GM18517 (cell line): ENCODE data around the gene GMEB1.
"Not testable (repeated sequence)": the region's sequence is repeated elsewhere in the genome, so short reads cannot be mapped to it uniquely, and the experiment has no call there.

Source experiments
- ATAC-seq: cut with Tn5 transposase; IDR thresholded peaks from one replicate; pipeline ENCODE4 v1.9.1; 2021; ENCODE audit warnings: mild to moderate bottlenecking, moderate library complexity; ENCODE audit not compliant: unreplicated experiment

Gene GMEB1

DNA sequence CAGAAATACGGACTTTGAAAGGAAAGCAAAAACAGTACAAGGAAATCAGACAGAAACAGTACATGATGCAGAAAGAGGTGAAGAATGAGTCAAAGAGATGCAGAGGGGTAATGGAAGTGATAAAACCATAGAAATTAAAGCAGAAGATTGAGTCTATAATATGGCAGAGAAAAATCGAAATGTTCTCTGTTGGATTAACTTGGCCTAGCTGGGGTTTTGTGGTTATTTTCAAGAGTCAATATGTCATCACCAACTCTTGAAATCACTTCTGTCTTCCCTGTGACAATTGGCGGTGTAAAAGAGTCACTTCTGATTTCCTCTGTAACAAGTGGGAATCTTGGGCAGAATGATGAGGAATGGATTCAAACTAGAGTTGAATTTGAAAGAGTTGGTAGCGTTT, 75.6 kb downstream of the GMEB1 start:
- ATAC-seq, result no peak

GRCh38 chr1:28745653-28746173, 77.1 kb downstream of the GMEB1 start:
- no peak for ATAC-seq

GRCh38 chr1:28750330-28750729, 81.7 kb downstream of the GMEB1 start:
- ATAC-seq, result no peak

DNA sequence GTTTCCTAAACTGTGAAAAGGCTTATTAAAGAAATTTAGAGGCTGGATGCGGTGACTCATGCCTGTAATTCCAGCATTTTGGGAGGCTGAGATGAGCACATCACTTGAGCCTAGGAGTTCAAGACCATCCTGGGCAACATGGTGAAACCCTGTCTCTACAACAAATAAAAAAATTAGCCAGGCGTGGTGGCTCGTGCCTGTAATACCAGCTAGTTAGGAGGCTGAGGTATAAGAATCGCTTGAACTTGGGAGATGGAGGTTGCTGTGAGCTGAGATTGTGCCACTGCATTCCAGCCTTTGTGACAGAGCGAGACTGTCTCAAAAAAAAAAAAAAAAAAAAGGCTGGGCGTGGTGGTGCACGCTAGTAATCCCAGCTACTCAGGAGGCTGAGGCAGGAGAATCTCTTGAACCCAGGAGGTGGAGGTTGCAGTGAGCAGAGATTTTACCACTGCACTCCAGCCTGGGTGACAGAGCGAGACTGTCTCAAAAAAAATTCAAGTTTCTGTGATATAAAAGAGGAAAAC, 82.2 kb downstream of the GMEB1 start:
- ATAC-seq, result not testable (repeated sequence)

DNA sequence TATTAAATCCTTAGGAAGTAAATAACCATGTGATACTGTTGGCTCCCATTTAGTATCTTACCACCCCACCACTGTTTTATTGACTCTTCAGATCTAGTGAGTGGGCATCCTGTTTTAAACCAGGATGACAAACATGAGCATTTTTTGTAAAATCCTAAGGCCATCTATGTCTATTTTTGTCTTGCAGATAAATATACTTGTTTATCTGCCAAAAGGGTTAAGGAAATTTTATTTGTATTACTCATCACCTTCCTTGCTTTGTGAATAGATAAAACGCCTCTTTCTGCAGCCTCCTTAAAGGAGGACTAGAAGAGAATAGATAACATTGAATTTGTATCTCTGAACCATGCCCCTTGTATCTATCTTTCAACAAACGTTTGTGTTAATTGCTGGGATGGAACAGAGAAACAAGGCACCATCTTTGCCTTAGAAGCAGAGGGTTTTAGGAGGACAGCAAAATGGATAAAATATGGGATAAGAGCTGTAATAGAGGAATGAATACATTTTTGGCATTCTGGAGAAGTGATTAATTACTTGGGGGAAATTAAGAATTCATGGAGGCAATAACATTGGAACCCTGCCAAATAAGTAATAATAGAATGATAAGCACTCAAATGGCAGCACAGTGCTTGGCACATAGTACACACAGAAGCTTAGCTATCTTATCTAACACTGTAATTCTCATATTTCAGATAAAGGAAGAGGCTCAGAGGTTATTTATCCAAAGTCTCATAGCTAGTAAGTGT, 82.9 kb downstream of the GMEB1 start:
- ATAC-seq, result no peak

DNA sequence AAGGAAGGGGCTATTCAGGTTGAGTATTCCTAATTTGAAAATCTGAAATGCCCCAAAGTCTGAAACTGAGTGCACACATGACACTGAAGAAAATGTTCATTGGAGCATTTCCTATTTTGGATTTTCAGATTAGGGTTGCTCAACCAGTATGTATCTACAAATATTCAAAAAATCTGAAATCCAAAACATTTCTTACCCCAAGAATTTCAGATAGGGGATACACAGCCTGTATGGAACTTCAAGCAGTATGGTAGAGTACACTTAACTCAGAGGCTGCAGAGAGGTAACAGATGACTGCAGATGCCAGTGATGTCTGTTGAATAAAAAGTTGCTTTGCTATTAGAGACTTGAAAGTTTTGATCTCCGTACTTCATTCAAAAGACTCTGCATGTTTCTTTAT, 87.1 kb downstream of the GMEB1 start:
- no peak for ATAC-seq

DNA sequence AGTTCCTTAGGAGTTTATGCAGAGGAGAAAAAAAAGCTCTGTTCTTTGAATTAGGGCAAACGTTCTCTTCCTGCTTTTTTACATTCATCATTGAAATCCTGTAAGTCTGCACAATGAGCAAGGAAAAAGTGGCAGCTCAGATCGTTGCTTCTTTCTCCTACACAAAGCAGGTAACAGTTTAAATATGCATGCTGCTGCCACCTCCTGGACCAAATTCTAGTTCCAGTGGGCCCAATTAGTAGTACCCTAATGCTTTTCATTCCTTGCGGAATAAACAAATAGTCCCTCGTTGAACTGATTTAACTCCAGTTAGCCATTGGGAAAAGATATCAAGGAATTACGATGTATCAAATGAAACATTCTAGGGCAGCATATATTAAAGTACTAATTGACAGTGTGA, 88.3 kb downstream of the GMEB1 start:
- ATAC-seq, result no peak

DNA sequence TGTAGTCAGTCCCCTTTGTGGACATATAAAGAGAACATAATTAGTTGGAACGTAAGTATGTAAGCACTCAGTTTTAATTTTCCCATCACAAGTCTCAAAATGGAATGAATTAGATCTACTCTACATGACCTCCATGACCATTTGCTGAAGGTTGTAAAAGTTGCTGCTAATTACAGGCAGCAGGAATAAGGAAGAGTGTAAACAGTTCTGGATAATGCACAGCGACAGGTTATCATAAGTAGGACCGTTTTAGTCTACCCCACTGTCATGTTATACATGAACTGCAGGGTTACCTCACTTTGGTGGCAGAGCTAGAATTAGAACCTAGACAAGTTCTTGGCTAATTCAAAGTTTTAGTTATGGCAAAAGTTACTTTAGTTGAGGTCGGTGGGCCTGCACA, 89.8 kb downstream of the GMEB1 start:
- ATAC-seq, result no peak

- ATAC-seq, result no peak
These were observed 90.7 kb downstream of the GMEB1 start for GRCh38 chr1:28759257-28759656.

DNA sequence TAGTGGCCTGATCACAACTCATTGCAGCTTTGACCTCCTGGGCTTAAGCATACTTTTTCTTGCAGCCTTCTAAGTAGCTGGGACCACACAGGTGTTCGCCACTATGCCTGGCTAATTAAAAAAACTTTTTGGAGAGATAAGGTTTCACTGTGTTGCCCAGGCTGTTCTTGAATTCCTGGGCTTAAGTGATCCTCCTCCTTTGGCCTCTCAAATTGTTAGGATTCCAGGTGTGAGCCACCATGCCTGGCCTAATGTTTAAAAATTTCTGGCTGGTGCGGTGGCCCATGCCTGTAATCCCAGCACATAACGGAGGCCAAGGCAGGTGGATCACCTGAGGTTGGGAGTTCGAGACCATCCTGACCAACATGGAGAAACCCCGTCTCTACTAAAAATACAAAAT, 92.6 kb downstream of the GMEB1 start:
- ATAC-seq, result no peak

- ATAC-seq, result no peak
These were observed 98.1 kb downstream of the GMEB1 start for GRCh38 chr1:28766532-28767183.
